ENCODE data around the gene RALB. TPM values are rescaled to one million over a fixed set of nuclear protein-coding genes. Genes with fewer than 3 reads are reported as not detected.
A peak's percentile ranks its signal among the peaks of the same experiment; 100 is the strongest.

RALB gene
- total RNA-seq, 4 donors from 2014 or later = 41.5 to 59.1 (median 54.4) TPM

DNA sequence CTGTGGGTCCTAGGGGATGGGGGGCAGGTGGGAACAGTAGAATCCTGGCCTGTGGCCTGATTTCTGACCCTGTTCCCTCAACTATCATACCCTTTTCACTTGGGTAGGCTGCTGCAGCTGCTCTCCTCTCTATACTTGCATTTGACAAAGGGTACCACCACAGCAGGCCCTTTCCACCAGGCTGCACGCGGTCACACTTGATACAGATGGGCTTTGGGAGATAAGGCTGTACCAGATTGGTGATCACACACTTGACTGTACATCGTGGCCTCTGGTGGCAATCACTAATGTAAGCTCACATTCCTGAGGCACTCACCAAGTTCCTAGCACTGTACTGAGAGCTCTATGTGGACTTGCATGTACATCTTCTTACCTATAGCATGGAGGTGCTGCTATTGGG is 1.6 kb upstream of the RALB start:
- Histone ChIP-seq H3K27ac (replicated peaks in 1 of 4) (no peak overlapping the region), H3K4me1 (peaks cover 15 to 35% (median 29%) of the 10 kb centered on the region in 4 donors), H3K36me3 (no peaks in the 10 kb centered on the region), H3K4me3 (no peak overlapping the region), H3K27me3 (no peaks in the 10 kb centered on the region), H3K9me3 (no peaks in the 10 kb centered on the region)
- intact Hi-C loops (cut with DNase I) = loop anchor here (10.0 kb wide), 1 partner anchor 64 kb away; no protein-coding TSS in a partner anchor
- TF ChIP-seq EP300 (IDR thresholded peaks at IDR 0.05) = no peak
- DNase-seq (ENCODE audit: extremely low spot score) = no peak
- 83% methylated on average over 3 of the region's 3 CpGs for WGBS

DNA sequence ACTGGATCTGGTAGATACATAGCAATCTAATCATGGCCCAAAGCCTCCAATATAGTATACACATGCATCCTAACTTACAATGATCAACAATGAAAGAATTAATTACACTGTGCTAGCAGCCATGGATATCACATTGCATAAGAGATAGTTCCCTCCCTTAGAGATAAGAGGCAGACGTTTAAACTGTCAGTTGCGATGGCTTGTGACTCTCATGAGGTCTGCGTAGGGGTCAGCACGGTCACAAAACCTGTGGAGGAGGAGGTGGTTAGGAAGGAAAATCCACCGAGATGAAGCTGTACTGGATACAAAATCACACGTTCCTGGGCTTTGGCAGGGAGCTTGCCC is 800 bp upstream of the RALB start:
- Histone ChIP-seq H3K4me3 (peak overlapping the region; percentile 78 to 100 (median 88)), H3K27ac (replicated peaks in 1 of 4) (peak overlapping the region; percentile 87 to 98 (median 92)), H3K27me3 (no peaks in the 10 kb centered on the region), H3K36me3 (peaks cover 0 to 3% (median 0%) of the 10 kb centered on the region in 4 donors), H3K4me1 (peaks cover 18 to 41% (median 35%) of the 10 kb centered on the region in 4 donors), H3K9me3 (no peaks in the 10 kb centered on the region)
- TF ChIP-seq, protein P1, sequence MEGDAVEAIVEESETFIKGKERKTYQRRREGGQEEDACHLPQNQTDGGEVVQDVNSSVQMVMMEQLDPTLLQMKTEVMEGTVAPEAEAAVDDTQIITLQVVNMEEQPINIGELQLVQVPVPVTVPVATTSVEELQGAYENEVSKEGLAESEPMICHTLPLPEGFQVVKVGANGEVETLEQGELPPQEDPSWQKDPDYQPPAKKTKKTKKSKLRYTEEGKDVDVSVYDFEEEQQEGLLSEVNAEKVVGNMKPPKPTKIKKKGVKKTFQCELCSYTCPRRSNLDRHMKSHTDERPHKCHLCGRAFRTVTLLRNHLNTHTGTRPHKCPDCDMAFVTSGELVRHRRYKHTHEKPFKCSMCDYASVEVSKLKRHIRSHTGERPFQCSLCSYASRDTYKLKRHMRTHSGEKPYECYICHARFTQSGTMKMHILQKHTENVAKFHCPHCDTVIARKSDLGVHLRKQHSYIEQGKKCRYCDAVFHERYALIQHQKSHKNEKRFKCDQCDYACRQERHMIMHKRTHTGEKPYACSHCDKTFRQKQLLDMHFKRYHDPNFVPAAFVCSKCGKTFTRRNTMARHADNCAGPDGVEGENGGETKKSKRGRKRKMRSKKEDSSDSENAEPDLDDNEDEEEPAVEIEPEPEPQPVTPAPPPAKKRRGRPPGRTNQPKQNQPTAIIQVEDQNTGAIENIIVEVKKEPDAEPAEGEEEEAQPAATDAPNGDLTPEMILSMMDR (IDR thresholded peaks at IDR 0.05) = no peak
- TF ChIP-seq EP300 (IDR thresholded peaks at IDR 0.05) (no peak), POLR2A (IDR thresholded peaks at IDR 0.05; ENCODE audit: low read depth) (no peak), POLR2AphosphoS5 (IDR thresholded peaks at IDR 0.05) (no peak)
- no peak for DNase-seq (ENCODE audit: extremely low spot score)
- WGBS = 7% methylated on average over 6 of the region's 6 CpGs
- intact Hi-C loops (cut with DNase I) = loop anchor here (10.0 kb wide), 1 partner anchor 63 kb away; no protein-coding TSS in a partner anchor

DNA sequence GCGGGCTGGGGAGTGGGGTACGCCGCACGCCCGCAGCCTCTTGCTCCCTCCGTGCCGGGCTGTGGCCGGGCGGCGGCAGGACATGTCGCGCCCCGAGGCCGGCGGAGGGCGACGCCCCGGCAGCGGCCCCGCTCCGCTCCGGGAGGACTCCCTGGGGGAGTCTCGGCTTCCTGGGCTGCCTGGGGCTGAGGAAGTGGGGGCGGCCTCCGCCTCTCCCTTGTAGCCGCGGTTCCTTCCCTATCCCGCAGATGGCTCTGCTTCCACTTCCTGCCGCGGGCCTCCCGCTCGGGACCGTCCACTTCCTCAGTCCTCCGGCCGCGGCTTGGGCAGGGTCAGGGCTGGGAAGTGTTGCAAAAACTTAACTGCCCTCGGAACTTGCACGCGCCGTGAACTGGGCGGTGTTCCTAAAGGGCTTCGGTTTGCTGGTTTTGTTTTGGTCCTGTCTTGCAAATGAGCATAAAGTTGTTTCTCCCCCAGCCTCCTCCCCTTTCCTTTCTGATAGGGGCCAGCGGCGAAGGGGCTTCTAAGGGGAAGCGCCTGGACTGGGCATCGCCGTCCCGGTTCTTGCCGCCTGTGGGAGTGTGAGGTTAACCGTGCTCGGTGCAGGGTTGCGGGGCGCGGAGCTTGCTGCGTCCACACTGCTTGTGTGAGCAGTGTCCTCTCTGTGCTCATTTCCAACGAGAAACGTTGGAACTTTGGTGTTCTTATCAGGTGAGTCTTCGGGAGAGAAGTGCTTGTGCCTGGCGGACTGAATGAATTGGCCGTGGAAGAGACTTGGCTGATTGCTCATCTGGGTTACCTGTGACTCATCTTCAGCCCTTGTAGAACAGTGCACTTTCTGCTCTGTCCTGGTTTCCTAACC is 600 bp downstream of the RALB start:
- Histone ChIP-seq H3K9me3 (no peaks in the 10 kb centered on the region), H3K4me3 (peak overlapping the region; percentile 78 to 100 (median 88)), H3K27ac (replicated peaks in 1 of 4) (peak overlapping the region; percentile 87 to 98 (median 92)), H3K36me3 (peaks cover 0 to 3% (median 0%) of the 10 kb centered on the region in 4 donors), H3K4me1 (peaks cover 27 to 55% (median 48%) of the 10 kb centered on the region in 4 donors), H3K27me3 (no peaks in the 10 kb centered on the region)
- intact Hi-C loops (cut with DNase I) = loop anchor here (10.0 kb wide), 1 partner anchor 62 kb away; no protein-coding TSS in a partner anchor
- TF ChIP-seq EP300 (IDR thresholded peaks at IDR 0.05) (no peak), POLR2AphosphoS5 (IDR thresholded peaks at IDR 0.05) (peak in 1 of 2 donors; percentile 45), POLR2A (IDR thresholded peaks at IDR 0.05; ENCODE audit: low read depth) (no peak)
- TF ChIP-seq, protein P1 (IDR thresholded peaks at IDR 0.05) = peak; percentile 29 to 55 (median 31)
- DNase-seq (ENCODE audit: extremely low spot score) = peak; percentile 96
- 0% methylated on average over 37 of the region's 60 CpGs for WGBS

GRCh38 chr2:120254178-120254577 is 1.5 kb downstream of the RALB start:
- Histone ChIP-seq H3K4me1 (peaks cover 27 to 58% (median 49%) of the 10 kb centered on the region in 4 donors), H3K27me3 (no peaks in the 10 kb centered on the region), H3K27ac (replicated peaks in 1 of 4) (peak overlapping the region in 1 of 4 donors; percentile 97), H3K9me3 (no peaks in the 10 kb centered on the region), H3K4me3 (peak overlapping the region; percentile 78 to 100 (median 88)), H3K36me3 (peaks cover 0 to 3% (median 0%) of the 10 kb centered on the region in 4 donors)
- TF ChIP-seq POLR2A (IDR thresholded peaks at IDR 0.05; ENCODE audit: low read depth) (no peak), EP300 (IDR thresholded peaks at IDR 0.05) (no peak), POLR2AphosphoS5 (IDR thresholded peaks at IDR 0.05) (no peak)
- TF ChIP-seq, protein P1 (IDR thresholded peaks at IDR 0.05) = no peak
- WGBS = 68% methylated on average over 8 of the region's 8 CpGs
- intact Hi-C loops (cut with DNase I) = loop anchor here (10.0 kb wide), 1 partner anchor 61 kb away; no protein-coding TSS in a partner anchor
- DNase-seq (ENCODE audit: extremely low spot score) = no peak

- no peak for DNase-seq (ENCODE audit: extremely low spot score)
- Histone ChIP-seq H3K36me3 (peaks cover 0 to 3% (median 0%) of the 10 kb centered on the region in 4 donors), H3K27me3 (no peaks in the 10 kb centered on the region), H3K4me3 (no peak overlapping the region), H3K4me1 (peaks cover 27 to 59% (median 50%) of the 10 kb centered on the region in 4 donors), H3K27ac (replicated peaks in 1 of 4) (no peak overlapping the region), H3K9me3 (peaks cover 0 to under 1% (median 0%) of the 10 kb centered on the region in 4 donors)
- TF ChIP-seq, protein P1 (IDR thresholded peaks at IDR 0.05) = no peak
- TF ChIP-seq POLR2A (IDR thresholded peaks at IDR 0.05; ENCODE audit: low read depth) (no peak), POLR2AphosphoS5 (IDR thresholded peaks at IDR 0.05) (no peak), EP300 (IDR thresholded peaks at IDR 0.05) (no peak)
- intact Hi-C loops (cut with DNase I) = loop anchor here (10.0 kb wide), 1 partner anchor 60 kb away; no protein-coding TSS in a partner anchor
- 88% methylated on average over 6 of the region's 6 CpGs for WGBS
Observed at GRCh38 chr2:120255071-120255470, 2.4 kb downstream of the RALB start.

Data from esophagus muscularis mucosa (tissue), 4 donors.